Stomach (tissue), 9 donors: ENCODE results near the gene LYSMD2. TPM values are rescaled to one million over a fixed set of nuclear protein-coding genes. Genes with fewer than 3 reads are reported as not detected.

Experiments used
- DNase-seq, 2 donors: peaks; one replicate each; pipeline versions ENCODE4 v3.0.0 to v3.0.0-alpha.2; 2013 to 2019
- H3K27ac ChIP-seq, 5 donors: fragments of 200-600 bp in 4 of 5; sonication (generic) in 4 of 5; one replicate each; pipeline ENCODE4 v1.5.1; 2013 to 2019; ENCODE audit warnings: mild to moderate bottlenecking in 1 of 5, moderate library complexity in 1 of 5
- H3K27me3 ChIP-seq, 3 donors: fragments of 200-600 bp; sonication (generic); one replicate each; pipeline ENCODE4 v1.5.1; 2017 to 2019; ENCODE audit warnings: mixed run types in 1 of 3
- H3K36me3 ChIP-seq, 4 donors: fragments of 200-600 bp; sonication (generic); 1 replicate in 3 of 4; 2 replicates in 1 of 4; pipeline ENCODE4 v1.5.1; 2016 to 2019
- H3K4me1 ChIP-seq, 4 donors: fragments of 200-600 bp; sonication (generic); one replicate each; pipeline ENCODE4 v1.5.1; 2016 to 2019
- H3K4me3 ChIP-seq, 4 donors: fragments of 200-600 bp; sonication (generic) in 3 of 4; one replicate each; pipeline ENCODE4 v1.5.1; 2016 to 2019; ENCODE audit warnings: mild to moderate bottlenecking in 1 of 4
- H3K9me3 ChIP-seq, 4 donors: fragments of 200-600 bp; sonication (generic); one replicate each; pipeline ENCODE4 v1.5.1; 2016 to 2019
- CTCF ChIP-seq, 7 experiments: fragments of 450-650 bp in 4 of 7; fragments of 200-600 bp in 3 of 7; sonication (generic) in 3 of 7; IDR thresholded peaks; one replicate each; pipeline ENCODE4 v1.5.1; 2016 to 2019; ENCODE audit warnings: antibody characterized with exemption in 7 of 7, control low read depth in 2 of 7, mild to moderate bottlenecking in 1 of 7
- EP300 ChIP-seq: sonication (generic); formaldehyde crosslinking; IDR thresholded peaks from one replicate; pipeline ENCODE4 v1.6.1; 2017; ENCODE audit warnings: antibody characterized with exemption
- POLR2A ChIP-seq, 4 donors: fragments of 450-650 bp; IDR thresholded peaks; one replicate each; pipeline ENCODE4 v1.6.1; 2016; ENCODE audit warnings: antibody characterized with exemption in 4 of 4, control low read depth in 2 of 4, mild to moderate bottlenecking in 1 of 4, moderate library complexity in 1 of 4
- POLR2AphosphoS5 ChIP-seq, 3 donors: sonication (generic); formaldehyde crosslinking; IDR thresholded peaks; one replicate each; pipeline ENCODE4 v1.6.1; 2016; ENCODE audit warnings: antibody characterized with exemption in 3 of 3
- WGBS, 5 donors: extraction: QIAGEN DNeasy Blood & Tissue Kit in 3 of 5; methylation state at CpG; one replicate each; pipeline versions ENCODE4 v1.1.5 to v1.1.7; 2013 to 2018; 5-methylcytosine and 5-hydroxymethylcytosine counted together
- intact Hi-C: fragments of 100-400 bp; cut with DNase I; formaldehyde crosslinking; loops from one replicate; pipeline ENCODE4 v1.15.1; 2023; ENCODE audit warnings: low total_unique reads
- polyA plus RNA-seq, 3 donors: library from polyadenylated mRNA; stranded (reverse); fragments of 200-250 nt; gene quantifications; one replicate each; pipeline ENCODE4 v1.2.3, GENCODE V29; 2013
- total RNA-seq, 5 donors: library from RNA; depleted of rRNA; stranded (reverse); fragments of >200 nt; gene quantifications; one replicate each; pipeline versions ENCODE4 v1.1.0 to v1.2.3, GENCODE V29; 2014 to 2016
- donor health status: healthy with polysubstance abuse.
- donor health status: Bipolar disorder and iron deficiency.
- donor health status: healthy.

LYSMD2 gene
- total and polyA plus RNA-seq, 8 donors: 4.8 to 24.9 (median 12.2) TPM; not detected in 1

GRCh38 chr15:51699373-51699772, 38.1 kb downstream of the LYSMD2 start:
- intact Hi-C loops: no loop called here
- peaks cover 0 to 10% (median 0%) of the 10 kb centered on the region in 3 donors for H3K27me3 ChIP-seq
- no peak for TF ChIP-seq POLR2AphosphoS5 (IDR thresholded peaks at IDR 0.05)
- no peak for TF ChIP-seq POLR2A (IDR thresholded peaks at IDR 0.05)
- TF ChIP-seq EP300: no peak
- no peak for TF ChIP-seq CTCF (IDR thresholded peaks at IDR 0.05)
- H3K4me3 ChIP-seq: no peak overlapping the region
- H3K27ac ChIP-seq: no peak overlapping the region
- no peak for DNase-seq
- no peaks in the 10 kb centered on the region for H3K36me3 ChIP-seq
- no peaks in the 10 kb centered on the region for H3K4me1 ChIP-seq
- 83 to 94% (median 90%) methylated on average over 1 of the region's 1 CpG for WGBS, 5 donors
- no peaks in the 10 kb centered on the region for H3K9me3 ChIP-seq

- no peak for TF ChIP-seq POLR2A (IDR thresholded peaks at IDR 0.05)
- TF ChIP-seq EP300: no peak
- no peak for TF ChIP-seq POLR2AphosphoS5 (IDR thresholded peaks at IDR 0.05)
- TF ChIP-seq CTCF (IDR thresholded peaks at IDR 0.05): no peak
- intact Hi-C loops: no loop called here
- H3K4me3 ChIP-seq: no peak overlapping the region
- peaks cover 0 to 2% (median 0%) of the 10 kb centered on the region in 4 donors for H3K4me1 ChIP-seq
- 84 to 94% (median 93%) methylated on average over 2 of the region's 2 CpGs for WGBS, 5 donors
- H3K27me3 ChIP-seq: peaks cover 0 to 10% (median 0%) of the 10 kb centered on the region in 3 donors
- no peak for DNase-seq
- H3K36me3 ChIP-seq: no peaks in the 10 kb centered on the region
- H3K27ac ChIP-seq: no peak overlapping the region
- no peaks in the 10 kb centered on the region for H3K9me3 ChIP-seq
These were observed 40.3 kb downstream of the LYSMD2 start for GRCh38 chr15:51697163-51697562.

- TF ChIP-seq POLR2A (IDR thresholded peaks at IDR 0.05): no peak
- no peak for TF ChIP-seq EP300
- intact Hi-C loops: no loop called here
- peaks cover 0 to 5% (median 0%) of the 10 kb centered on the region in 4 donors for H3K4me1 ChIP-seq
- no peaks in the 10 kb centered on the region for H3K36me3 ChIP-seq
- H3K27me3 ChIP-seq: peaks cover 0 to 10% (median 0%) of the 10 kb centered on the region in 3 donors
- WGBS, 5 donors: 70 to 80% (median 73%) methylated on average over 5 of the region's 5 CpGs
- H3K27ac ChIP-seq: no peak overlapping the region
- no peaks in the 10 kb centered on the region for H3K9me3 ChIP-seq
- no peak overlapping the region for H3K4me3 ChIP-seq
- DNase-seq: no peak
These were observed 40.9 kb downstream of the LYSMD2 start for GRCh38 chr15:51696566-51696965.

- 49 to 63% (median 62%) methylated on average over 3 of the region's 3 CpGs for WGBS, 5 donors
- no peak for DNase-seq
- Histone ChIP-seq H3K4me1 (peaks cover 0 to 5% (median 0%) of the 10 kb centered on the region in 4 donors), H3K4me3 (no peak overlapping the region), H3K27ac (no peak overlapping the region), H3K27me3 (no peaks in the 10 kb centered on the region), H3K36me3 (no peaks in the 10 kb centered on the region), H3K9me3 (no peaks in the 10 kb centered on the region)
- intact Hi-C loops: no loop called here
- TF ChIP-seq EP300 (no peak), CTCF (IDR thresholded peaks at IDR 0.05) (no peak), POLR2AphosphoS5 (IDR thresholded peaks at IDR 0.05) (no peak), POLR2A (IDR thresholded peaks at IDR 0.05) (no peak)
These were observed 45.3 kb downstream of the LYSMD2 start for GRCh38 chr15:51692154-51692553.

- intact Hi-C loops: no loop called here
- H3K36me3 ChIP-seq: no peaks in the 10 kb centered on the region
- H3K4me3 ChIP-seq: no peak overlapping the region
- H3K27me3 ChIP-seq: peaks cover 0 to 16% (median 0%) of the 10 kb centered on the region in 3 donors
- peaks cover 0 to 5% (median 0%) of the 10 kb centered on the region in 4 donors for H3K4me1 ChIP-seq
- H3K9me3 ChIP-seq: no peaks in the 10 kb centered on the region
- no peak for TF ChIP-seq EP300
- TF ChIP-seq POLR2AphosphoS5 (IDR thresholded peaks at IDR 0.05): no peak
- TF ChIP-seq POLR2A (IDR thresholded peaks at IDR 0.05): no peak
- no peak for TF ChIP-seq CTCF (IDR thresholded peaks at IDR 0.05)
- no peak for DNase-seq
- H3K27ac ChIP-seq: no peak overlapping the region
- WGBS, 5 donors: 67 to 86% (median 80%) methylated on average over 2 of the region's 2 CpGs
These were observed 48.6 kb downstream of the LYSMD2 start for GRCh38 chr15:51688863-51689262.
